PC-9 (cell line): Measurements from ENCODE around the gene NAP1L4. TPM values are rescaled to one million over a fixed set of nuclear protein-coding genes. Genes with fewer than 3 reads are reported as not detected.
"Not testable (repeated sequence)": the region's sequence is repeated elsewhere in the genome, so short reads cannot be mapped to it uniquely, and the experiment has no call there.

Experiments
- BruUV-seq: library from RNA; stranded (reverse); fragments of 400-500 nt; replicated peaks from 2 replicates; lab custom pipeline; 2021; lab: Mats Ljungman, UMichigan
- CTCF ChIA-PET: fragments of 300-600 bp; sonication (Branson Sonifier 250); formaldehyde crosslinking; loops from one replicate; lab custom pipeline; 2022; ENCODE audit warnings: antibody characterized with exemption; lab: Charles Lee
- POLR2A ChIA-PET: fragments of 300-600 bp; sonication (Branson Sonifier 250); formaldehyde crosslinking; loops from one replicate; lab custom pipeline; 2022; ENCODE audit warnings: antibody characterized with exemption; ENCODE audit not compliant: unreplicated experiment; lab: Charles Lee
- DNase-seq, 2 experiments: peaks; one replicate each; pipeline versions ENCODE4 v3.0.0 to v3.0.0-alpha.2; 2015 to 2022; ENCODE audit warnings: mixed read lengths in 1 of 2
- H2AFZ ChIP-seq: fragments of 200-600 bp; sonication (generic); 2 replicates; pipeline ENCODE4 v1.8.1; 2017; ENCODE audit warnings: antibody characterized with exemption
- H3F3A ChIP-seq: fragments of 200-600 bp; sonication (generic); 2 replicates; pipeline ENCODE4 v1.8.1; 2017; ENCODE audit warnings: antibody characterized with exemption, mild to moderate bottlenecking, low read depth; ENCODE audit not compliant: insufficient read depth
- H3K27ac ChIP-seq: fragments of 200-600 bp; sonication (generic); 2 replicates; pipeline ENCODE4 v1.6.1; 2016; ENCODE audit warnings: mixed run types
- H3K27me3 ChIP-seq: fragments of 200-600 bp; sonication (generic); 2 replicates; pipeline ENCODE4 v1.6.1; 2016; ENCODE audit warnings: low read depth, mixed run types; ENCODE audit not compliant: insufficient read depth
- H3K36me3 ChIP-seq: fragments of 200-600 bp; sonication (generic); 2 replicates; pipeline ENCODE4 v1.6.1; 2016; ENCODE audit warnings: low read depth, mixed run types
- H3K4me1 ChIP-seq: fragments of 200-600 bp; sonication (generic); replicated peaks from 2 replicates; pipeline ENCODE4 v1.6.1; 2016; ENCODE audit warnings: mixed run types; ENCODE audit not compliant: insufficient read depth
- H3K4me2 ChIP-seq: fragments of 200-600 bp; sonication (generic); 2 replicates; pipeline ENCODE4 v1.6.1; 2017; ENCODE audit warnings: mixed run types
- H3K4me3 ChIP-seq: fragments of 200-600 bp; sonication (generic); 2 replicates; pipeline ENCODE4 v1.6.1; 2016; ENCODE audit warnings: mixed run types
- H3K79me2 ChIP-seq: fragments of 200-600 bp; sonication (generic); 2 replicates; pipeline ENCODE4 v1.6.1; 2017; ENCODE audit warnings: low read depth, mixed run types
- H3K9me2 ChIP-seq: fragments of 200-600 bp; sonication (generic); 2 replicates; pipeline ENCODE4 v1.8.1; 2017; ENCODE audit warnings: mild to moderate bottlenecking; ENCODE audit not compliant: insufficient read depth
- H3K9me3 ChIP-seq: fragments of 200-600 bp; sonication (generic); 2 replicates; pipeline ENCODE4 v1.8.1; 2016; ENCODE audit warnings: low read depth; ENCODE audit not compliant: insufficient read depth
- H4K20me1 ChIP-seq: fragments of 200-600 bp; sonication (generic); 2 replicates; pipeline ENCODE4 v1.8.1; 2017; ENCODE audit not compliant: insufficient read depth
- CTCF ChIP-seq: fragments of 200-600 bp; sonication (generic); conservative IDR thresholded peaks from 2 replicates; pipeline ENCODE4 v1.6.1; 2017; ENCODE audit warnings: mixed run types, antibody characterized with exemption, mild to moderate bottlenecking, moderate library complexity
- EZH2 ChIP-seq: fragments of 200-600 bp; sonication (generic); IDR thresholded peaks from 2 replicates; pipeline ENCODE4 v1.8.0; 2017; ENCODE audit warnings: antibody characterized with exemption, low read depth
- intact Hi-C: fragments of 100-400 bp; cut with micrococcal nuclease; formaldehyde crosslinking; loops from one replicate; pipeline ENCODE4 v1.10.0; 2022; ENCODE audit not compliant: unreplicated experiment
- total RNA-seq: library from RNA; stranded (reverse); gene quantifications from 2 replicates; pipeline ENCODE4 v1.2.3, GENCODE V29; 2021

NAP1L4 gene
- total RNA-seq, 1 experiment from 2014 or later = 86.7 TPM

- Histone ChIP-seq H3K79me2 (no peaks in the 10 kb centered on the region), H3K27ac (no peak overlapping the region), H2AFZ (no peak overlapping the region), H3K9me2 (no peaks in the 10 kb centered on the region), H3K9me3 (no peaks in the 10 kb centered on the region), H3K4me1 (peaks cover 33% of the 10 kb centered on the region), H3F3A (peaks cover 17% of the 10 kb centered on the region; the same call in 1 of the 2 replicates), H4K20me1 (no peaks in the 10 kb centered on the region), H3K36me3 (no peaks in the 10 kb centered on the region), H3K4me3 (no peak overlapping the region), H3K27me3 (no peaks in the 10 kb centered on the region), H3K4me2 (no peak overlapping the region)
- DNase-seq = no peak
- BruUV-seq = no TSS peak
- intact Hi-C loops = no loop called here
- POLR2A ChIA-PET = interaction anchor here (0.6 to 0.7 kb wide), 2 partner anchors 8 to 489 kb away, joined by 3 to 5 read pairs; a partner anchor contains a TSS
- CTCF ChIA-PET = no interaction called here
- TF ChIP-seq EZH2 (no peak), CTCF (no peak)
Observed at GRCh38 chr11:2910401-2910955, 81.7 kb downstream of the NAP1L4 start.

GRCh38 chr11:2909133-2909902 is 82.8 kb downstream of the NAP1L4 start:
- Histone ChIP-seq H3K36me3 (no peaks in the 10 kb centered on the region), H4K20me1 (no peaks in the 10 kb centered on the region), H3K9me3 (no peaks in the 10 kb centered on the region), H2AFZ (no peak overlapping the region), H3K79me2 (no peaks in the 10 kb centered on the region), H3K27me3 (no peaks in the 10 kb centered on the region), H3F3A (peaks cover 17% of the 10 kb centered on the region; the same call in 1 of the 2 replicates), H3K4me1 (peaks cover 41% of the 10 kb centered on the region), H3K4me3 (no peak overlapping the region), H3K9me2 (no peaks in the 10 kb centered on the region), H3K4me2 (no peak overlapping the region), H3K27ac (no peak overlapping the region)
- TF ChIP-seq CTCF (no peak), EZH2 (no peak)
- intact Hi-C loops = no loop called here
- no TSS peak for BruUV-seq
- CTCF ChIA-PET = no interaction called here
- POLR2A ChIA-PET = no interaction called here
- DNase-seq = no peak

GRCh38 chr11:2908130-2908529 is 84.0 kb downstream of the NAP1L4 start:
- H3K79me2 ChIP-seq = no peaks in the 10 kb centered on the region
- H3K4me1 ChIP-seq = peaks cover 36% of the 10 kb centered on the region
- no peak overlapping the region for H2AFZ ChIP-seq
- BruUV-seq = no TSS peak
- TF ChIP-seq CTCF (no peak), EZH2 (no peak)
- no peak overlapping the region for H3K27ac ChIP-seq
- H4K20me1 ChIP-seq = no peaks in the 10 kb centered on the region
- H3F3A ChIP-seq = peaks cover 14% of the 10 kb centered on the region; the same call in 1 of the 2 replicates
- no peaks in the 10 kb centered on the region for H3K27me3 ChIP-seq
- H3K36me3 ChIP-seq = no peaks in the 10 kb centered on the region
- ChIA-PET POLR2A (no interaction called here), CTCF (no interaction called here)
- H3K4me2 ChIP-seq = no peak overlapping the region
- intact Hi-C loops = no loop called here
- H3K9me2 ChIP-seq = no peaks in the 10 kb centered on the region
- DNase-seq = no peak
- H3K9me3 ChIP-seq = no peaks in the 10 kb centered on the region
- H3K4me3 ChIP-seq = no peak overlapping the region

GRCh38 chr11:2905299-2905698 is 86.8 kb downstream of the NAP1L4 start:
- peaks cover 19% of the 10 kb centered on the region for H3K4me1 ChIP-seq
- H3K9me3 ChIP-seq, POLR2A ChIA-PET, H3F3A ChIP-seq, DNase-seq, H2AFZ ChIP-seq, H4K20me1 ChIP-seq, H3K27ac ChIP-seq, intact Hi-C loops, H3K9me2 ChIP-seq, H3K27me3 ChIP-seq, CTCF ChIA-PET, H3K36me3 ChIP-seq, H3K79me2 ChIP-seq, BruUV-seq, H3K4me3 ChIP-seq, H3K4me2 ChIP-seq: not testable (repeated sequence)
